Measurements from ENCODE around the gene WDR35. TPM values are rescaled to one million over a fixed set of nuclear protein-coding genes. Genes with fewer than 3 reads are reported as not detected.

WDR35 gene
- total RNA-seq, 3 donors from 2014 or later = 12.5 to 18.7 (median 17.7) TPM

DNA sequence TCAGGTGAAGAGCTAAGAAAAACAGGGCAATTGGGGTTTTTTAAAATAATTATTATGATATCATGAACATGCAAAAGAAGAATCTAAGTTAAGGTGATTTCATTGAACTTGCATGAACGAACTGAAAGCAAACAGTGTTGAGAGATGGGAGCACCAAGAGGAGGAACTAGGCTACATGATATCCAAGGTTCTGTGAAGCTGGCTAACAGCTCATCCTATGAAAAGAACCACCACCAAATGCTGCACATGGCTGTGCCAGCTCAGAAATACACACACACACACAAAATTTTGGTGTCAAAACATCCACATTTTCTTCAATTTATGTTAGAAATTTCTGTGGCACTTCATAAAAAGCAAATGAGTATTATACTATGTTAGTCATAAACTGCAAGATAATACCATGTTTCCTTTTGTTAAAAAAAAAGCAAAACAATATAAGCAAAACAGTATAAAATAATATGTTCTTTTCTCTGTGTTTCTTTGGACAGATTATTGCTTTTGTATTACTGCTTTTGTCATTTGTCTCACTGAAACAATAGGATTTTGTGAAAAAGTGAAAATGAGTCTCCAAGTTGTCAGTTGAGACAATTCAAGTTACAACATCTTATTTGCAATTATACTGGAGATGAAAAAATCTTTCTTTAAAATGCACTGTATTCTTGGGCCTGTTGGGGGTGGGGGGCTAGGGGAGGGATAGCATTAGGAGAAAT is 75.5 kb downstream of the WDR35 start:
- intact Hi-C loops (cut with DNase I; ENCODE audit: low total_unique reads) = no loop called here
- no peak overlapping the region for H3K4me3 ChIP-seq
- no peaks in the 10 kb centered on the region for H3K9me3 ChIP-seq
- H3K4me1 ChIP-seq = no peaks in the 10 kb centered on the region
- DNase-seq (ENCODE audit: low spot score in 2 of 2) = no peak
- TF ChIP-seq POLR2AphosphoS5 (IDR thresholded peaks at IDR 0.05) (no peak), POLR2A (IDR thresholded peaks at IDR 0.05) (no peak)
- TF ChIP-seq, protein P1, sequence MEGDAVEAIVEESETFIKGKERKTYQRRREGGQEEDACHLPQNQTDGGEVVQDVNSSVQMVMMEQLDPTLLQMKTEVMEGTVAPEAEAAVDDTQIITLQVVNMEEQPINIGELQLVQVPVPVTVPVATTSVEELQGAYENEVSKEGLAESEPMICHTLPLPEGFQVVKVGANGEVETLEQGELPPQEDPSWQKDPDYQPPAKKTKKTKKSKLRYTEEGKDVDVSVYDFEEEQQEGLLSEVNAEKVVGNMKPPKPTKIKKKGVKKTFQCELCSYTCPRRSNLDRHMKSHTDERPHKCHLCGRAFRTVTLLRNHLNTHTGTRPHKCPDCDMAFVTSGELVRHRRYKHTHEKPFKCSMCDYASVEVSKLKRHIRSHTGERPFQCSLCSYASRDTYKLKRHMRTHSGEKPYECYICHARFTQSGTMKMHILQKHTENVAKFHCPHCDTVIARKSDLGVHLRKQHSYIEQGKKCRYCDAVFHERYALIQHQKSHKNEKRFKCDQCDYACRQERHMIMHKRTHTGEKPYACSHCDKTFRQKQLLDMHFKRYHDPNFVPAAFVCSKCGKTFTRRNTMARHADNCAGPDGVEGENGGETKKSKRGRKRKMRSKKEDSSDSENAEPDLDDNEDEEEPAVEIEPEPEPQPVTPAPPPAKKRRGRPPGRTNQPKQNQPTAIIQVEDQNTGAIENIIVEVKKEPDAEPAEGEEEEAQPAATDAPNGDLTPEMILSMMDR (IDR thresholded peaks at IDR 0.05) = no peak
- H3K27ac ChIP-seq = no peak overlapping the region
- no peaks in the 10 kb centered on the region for H3K36me3 ChIP-seq
- H3K27me3 ChIP-seq = no peaks in the 10 kb centered on the region

DNA sequence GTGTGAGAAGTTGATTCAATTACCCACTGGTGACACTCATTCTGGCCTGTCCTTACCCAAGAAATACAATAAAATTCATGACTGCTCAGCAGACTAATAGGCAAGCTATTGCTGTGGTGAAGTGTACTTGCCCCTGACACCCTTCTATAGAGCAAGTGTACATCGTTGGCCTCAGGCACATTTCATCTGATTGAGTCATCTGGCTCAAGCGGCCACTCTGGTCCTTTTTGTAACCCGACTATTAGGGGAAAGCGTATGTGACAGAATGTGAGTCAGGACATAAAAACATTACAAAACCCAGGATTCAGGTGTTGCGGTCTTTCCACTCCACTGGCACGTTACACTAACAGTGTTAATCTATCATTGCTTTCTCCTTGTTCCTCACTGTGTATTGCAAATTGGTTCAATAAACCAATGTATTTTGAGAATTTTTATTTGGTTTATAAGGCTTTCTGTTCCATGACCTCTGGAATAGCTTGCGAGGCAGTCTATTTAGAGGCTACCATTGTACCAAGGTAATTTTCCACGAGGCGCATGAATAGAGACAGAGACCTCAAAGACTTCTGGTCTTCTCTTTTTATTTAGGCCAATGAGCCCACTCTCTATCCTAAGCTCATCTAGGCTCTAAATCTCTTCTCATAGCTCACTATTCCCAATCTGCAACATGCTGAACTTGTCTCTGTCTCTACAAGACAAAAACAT is 77.9 kb downstream of the WDR35 start:
- H3K27ac ChIP-seq = no peak overlapping the region
- TF ChIP-seq POLR2AphosphoS5 (IDR thresholded peaks at IDR 0.05) (no peak), POLR2A (IDR thresholded peaks at IDR 0.05) (no peak)
- TF ChIP-seq, protein P1 (IDR thresholded peaks at IDR 0.05) = no peak
- no peak overlapping the region for H3K4me3 ChIP-seq
- no peaks in the 10 kb centered on the region for H3K36me3 ChIP-seq
- DNase-seq (ENCODE audit: low spot score in 2 of 2) = no peak
- no peaks in the 10 kb centered on the region for H3K9me3 ChIP-seq
- H3K4me1 ChIP-seq = no peaks in the 10 kb centered on the region
- no peaks in the 10 kb centered on the region for H3K27me3 ChIP-seq
- intact Hi-C loops (cut with DNase I; ENCODE audit: low total_unique reads) = no loop called here

DNA sequence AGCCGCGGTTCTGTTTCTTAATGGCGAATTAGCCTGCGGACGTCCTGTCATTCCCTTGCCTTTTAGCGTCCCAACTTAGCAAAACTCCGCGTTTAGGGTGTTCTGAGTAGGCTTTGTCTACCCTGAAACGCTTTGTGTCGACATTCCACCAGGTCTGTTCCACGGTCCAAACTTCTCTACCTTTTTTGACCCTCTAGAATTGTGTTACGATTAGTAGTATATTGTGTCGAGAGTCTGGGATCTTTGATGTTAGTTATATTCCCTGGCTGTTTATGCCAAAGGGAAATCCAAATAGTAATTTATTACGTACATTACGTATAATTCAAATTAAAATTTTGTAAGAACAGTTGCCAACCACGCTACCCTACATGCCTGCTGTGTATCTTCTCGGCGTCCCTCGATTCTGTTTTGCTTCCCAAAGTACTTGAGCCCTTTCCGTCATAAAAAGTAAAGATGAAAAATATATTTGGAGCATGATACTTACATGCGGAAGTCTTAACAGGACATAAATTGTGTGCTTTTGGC is 87.6 kb downstream of the WDR35 start:
- Histone ChIP-seq H3K4me3 (peak overlapping the region; percentile 78 to 90 (median 88)), H3K4me1 (peaks cover 0 to 14% of the 10 kb centered on the region in 2 donors), H3K27me3 (no peaks in the 10 kb centered on the region), H3K27ac (peak overlapping the region; percentile 95), H3K9me3 (no peaks in the 10 kb centered on the region), H3K36me3 (no peaks in the 10 kb centered on the region)
- intact Hi-C loops (cut with DNase I; ENCODE audit: low total_unique reads) = no loop called here
- DNase-seq (ENCODE audit: low spot score in 2 of 2) = no peak
- TF ChIP-seq POLR2A (IDR thresholded peaks at IDR 0.05) = no peak
- TF ChIP-seq POLR2AphosphoS5 (IDR thresholded peaks at IDR 0.05) = no peak
- TF ChIP-seq, protein P1 (IDR thresholded peaks at IDR 0.05) = no peak

GRCh38 chr2:19901442-19902215 is 88.3 kb downstream of the WDR35 start, which contains the start of gene TTC32:
Gene TTC32, minus strand, starts transcription at chr2:19901983. Its CDS starts 129 bp downstream, at chr2:19901854.
- TF ChIP-seq POLR2A (IDR thresholded peaks at IDR 0.05) (peak; percentile 92), POLR2AphosphoS5 (IDR thresholded peaks at IDR 0.05) (peak; percentile 78 to 95 (median 93))
- TF ChIP-seq, protein P1 (IDR thresholded peaks at IDR 0.05) = peak in 1 of 3 donors; percentile 25
- intact Hi-C loops (cut with DNase I; ENCODE audit: low total_unique reads) = no loop called here
- no peaks in the 10 kb centered on the region for H3K27me3 ChIP-seq
- H3K27ac ChIP-seq = peak within 1 kb of the TSS; percentile 95
- no peaks in the 10 kb centered on the region for H3K9me3 ChIP-seq
- peaks cover 0 to 14% of the 10 kb centered on the region in 2 donors for H3K4me1 ChIP-seq
- no peaks in the 10 kb centered on the region for H3K36me3 ChIP-seq
- DNase-seq (ENCODE audit: low spot score in 2 of 2) = peak; percentile 91 to 92
- peak within 1 kb of the TSS; percentile 78 to 90 (median 88) for H3K4me3 ChIP-seq

All from breast epithelium (tissue), 4 donors.